COLO829 (cell line): Measurements from ENCODE around the gene RARRES1.
"Not testable (repeated sequence)": the region's sequence is repeated elsewhere in the genome, so short reads cannot be mapped to it uniquely, and the experiment has no call there.

ENCODE experiments used
- DNase-seq: peaks from one replicate; pipeline ENCODE4 v3.0.0; 2012; ENCODE audit warnings: low spot score

Gene RARRES1

DNA sequence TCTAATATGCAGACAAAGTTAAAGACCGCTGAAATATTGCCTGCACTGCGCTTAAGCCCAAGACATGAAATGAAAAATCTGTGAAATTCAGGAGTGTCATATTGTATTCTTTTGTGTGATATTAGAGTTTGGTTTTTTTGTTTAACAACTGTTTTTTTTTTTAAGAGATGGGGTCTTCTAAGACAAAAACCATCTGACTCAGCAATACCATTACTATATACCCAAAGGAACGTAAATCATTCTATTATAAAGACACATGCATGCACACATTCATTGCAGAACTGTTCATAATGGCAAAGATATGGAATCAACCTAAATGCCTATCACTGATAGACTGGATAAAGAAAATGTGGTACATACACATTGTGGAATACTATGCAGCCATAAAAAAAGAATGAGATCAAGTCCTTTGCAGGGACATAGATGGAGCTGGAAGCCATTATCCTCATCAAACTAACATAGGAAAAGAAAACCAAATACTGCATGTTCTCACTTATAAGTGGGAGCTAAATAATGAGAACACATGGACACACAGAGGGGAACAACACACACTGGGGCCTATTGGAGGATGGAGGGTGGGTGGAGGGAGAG is 38.3 kb downstream of the RARRES1 start:
- DNase-seq: not testable (repeated sequence)

DNA sequence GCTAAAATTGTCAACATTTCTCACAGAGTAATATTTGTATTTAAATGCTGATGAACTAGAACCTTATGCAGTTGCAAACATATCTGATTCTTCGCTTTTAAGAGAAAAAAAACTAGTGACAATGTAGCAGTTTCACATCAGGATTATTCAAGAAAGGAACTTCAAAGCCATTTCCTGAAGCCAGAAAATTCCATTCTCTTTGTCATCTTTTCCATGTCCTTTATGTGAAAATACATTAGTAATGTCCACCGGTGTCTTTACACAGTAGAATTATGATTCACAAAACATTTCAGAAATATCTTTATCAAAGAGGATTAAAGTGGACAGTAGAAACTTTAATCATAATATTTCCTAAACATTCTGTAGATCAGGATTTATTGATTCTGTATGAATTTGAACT is 47.1 kb downstream of the RARRES1 start:
- no peak for DNase-seq

DNA sequence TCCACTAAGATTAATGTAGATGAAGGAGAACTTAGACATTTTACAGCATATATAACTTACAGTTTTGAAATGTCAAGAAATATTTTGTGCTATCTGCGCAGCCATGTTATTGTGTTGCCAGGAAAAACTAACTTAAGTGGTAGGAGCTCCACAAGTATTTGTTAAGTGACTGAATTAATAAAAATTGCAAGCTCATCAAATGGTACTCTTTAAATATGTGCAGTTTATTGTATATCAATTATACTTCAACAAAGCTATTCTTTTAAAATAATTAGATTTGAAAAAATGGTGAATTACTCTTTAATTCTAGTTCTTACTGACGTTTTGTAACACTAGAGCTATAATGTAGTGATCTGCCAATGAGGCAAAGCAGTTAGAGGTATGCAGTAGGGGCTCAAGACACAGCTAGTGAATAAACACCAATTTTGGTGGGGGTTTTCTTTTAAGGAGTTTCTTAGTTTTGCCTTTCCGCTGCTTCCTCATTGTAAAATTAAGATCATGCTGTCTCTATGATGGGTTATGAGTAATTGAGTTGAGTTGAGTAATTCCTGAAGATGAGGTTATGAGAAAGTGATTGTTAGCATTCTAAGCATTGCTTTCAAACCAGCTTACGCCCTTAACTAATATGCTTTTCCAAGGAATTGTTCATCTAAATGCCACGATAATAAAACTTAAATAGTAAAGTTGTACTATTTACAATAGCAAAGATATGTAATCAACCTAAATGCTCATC is 48.9 kb downstream of the RARRES1 start:
- DNase-seq: no peak

DNA sequence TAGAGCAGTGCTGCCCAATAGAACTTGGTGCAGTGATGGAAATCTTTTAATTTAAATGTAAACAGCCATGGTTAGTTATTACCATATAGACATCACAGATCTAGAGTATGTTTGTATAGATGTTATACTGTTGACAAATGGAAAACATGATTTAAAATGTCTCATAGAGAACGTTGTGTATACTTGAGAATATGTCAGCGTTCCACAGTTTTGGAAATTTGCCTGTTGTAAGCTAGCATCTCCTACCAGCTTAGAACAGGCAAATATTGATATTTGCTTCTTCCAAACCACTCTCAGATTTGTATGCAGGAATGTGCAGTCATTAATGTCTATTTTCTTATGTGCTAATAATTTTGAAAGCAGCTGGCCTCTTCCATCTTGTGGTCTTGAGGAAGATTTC is 51.4 kb downstream of the RARRES1 start:
- DNase-seq: no peak

DNA sequence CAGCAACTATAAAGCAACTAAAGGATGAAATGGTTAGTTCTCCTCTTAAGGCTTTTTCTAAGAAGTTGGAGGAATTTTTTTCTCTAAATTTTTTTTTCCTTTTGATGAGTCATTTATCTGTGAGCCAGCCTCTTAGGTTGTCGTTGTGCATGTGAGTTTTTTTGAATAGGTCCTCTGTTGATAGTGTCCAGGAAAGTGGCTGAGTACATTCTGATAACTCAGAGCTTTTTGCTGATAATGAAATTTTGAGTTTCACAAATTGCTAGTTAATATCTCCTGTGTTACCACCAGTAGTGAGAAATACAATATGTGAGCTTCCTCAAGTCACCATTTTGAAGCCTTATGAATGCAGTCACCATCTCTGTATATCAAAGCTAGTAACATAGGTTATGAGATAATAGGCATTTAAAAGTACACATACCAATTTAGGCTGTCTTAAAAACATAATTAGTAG is 52.7 kb downstream of the RARRES1 start:
- DNase-seq: peak; percentile 83

DNA sequence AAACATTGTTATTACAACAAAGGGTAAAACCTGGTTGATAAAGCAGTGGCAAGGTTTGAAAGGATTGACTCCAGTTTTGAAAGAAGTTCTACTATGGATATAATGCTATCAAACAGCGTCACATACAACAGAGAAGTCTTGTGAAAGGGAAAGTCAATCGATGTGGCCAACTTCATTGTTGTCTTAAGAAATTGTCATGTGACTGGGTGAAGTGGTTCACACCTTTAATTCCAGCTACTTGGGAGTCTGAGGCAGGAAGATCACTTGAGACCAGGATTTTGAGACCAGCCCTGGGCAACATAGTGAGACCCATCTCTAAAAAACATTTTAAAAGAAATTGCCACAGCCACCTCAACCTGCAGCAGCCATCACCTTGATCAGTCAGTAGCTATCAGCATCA is 53.6 kb downstream of the RARRES1 start:
- DNase-seq: no peak

DNA sequence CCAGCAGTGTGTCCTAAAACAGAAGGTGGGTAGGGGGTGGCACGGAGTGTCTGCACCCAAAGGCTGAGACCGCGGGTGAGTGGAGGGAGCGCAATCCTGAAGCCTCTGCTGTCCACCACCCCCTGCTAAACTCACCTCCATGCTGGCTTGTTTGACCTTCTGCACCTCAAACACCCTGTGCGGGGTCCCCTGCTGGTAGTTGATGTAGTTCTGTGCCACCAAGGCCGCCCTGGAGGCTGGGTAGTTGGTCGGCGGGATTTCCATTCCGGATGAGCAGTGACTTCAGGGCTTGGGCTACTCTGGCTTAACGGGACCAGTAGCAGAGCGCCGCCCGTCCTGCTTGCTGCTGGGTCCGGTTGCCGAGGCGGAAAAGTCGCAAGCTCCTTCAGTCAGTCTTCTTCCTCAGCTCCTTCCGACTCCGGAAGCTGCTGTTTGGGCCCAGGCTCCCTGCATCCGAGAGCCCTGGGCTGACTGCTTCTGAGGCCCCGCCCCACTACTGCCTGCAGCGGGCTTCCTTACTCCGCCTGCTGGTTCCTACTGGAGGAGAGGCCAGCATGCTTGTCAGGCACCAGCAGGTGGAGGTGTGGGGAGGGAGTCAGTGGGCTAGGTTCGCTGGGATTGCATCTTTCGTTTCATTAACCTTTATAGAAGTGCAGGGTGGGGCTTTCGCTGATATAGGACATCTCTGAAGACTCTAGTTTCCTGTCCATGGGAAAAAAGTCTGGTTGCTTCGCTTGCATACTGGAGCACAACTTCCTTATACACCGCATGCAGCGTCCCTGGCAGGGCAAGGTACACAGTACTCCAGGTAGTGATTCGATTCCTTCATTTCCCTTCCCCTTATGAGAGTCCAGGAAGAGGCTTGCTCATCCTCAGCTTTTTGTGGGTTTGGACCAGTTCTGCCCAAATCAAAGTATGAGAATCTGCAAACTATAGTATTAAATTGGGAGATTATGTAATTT is 59.8 kb downstream of the RARRES1 start, which contains the start of gene LXN:
LXN (minus strand) TSS at position 434 of the 962 bp plus-strand sequence; CDS start at position 264, 170 bp downstream.
- peak; percentile 83 for DNase-seq

DNA sequence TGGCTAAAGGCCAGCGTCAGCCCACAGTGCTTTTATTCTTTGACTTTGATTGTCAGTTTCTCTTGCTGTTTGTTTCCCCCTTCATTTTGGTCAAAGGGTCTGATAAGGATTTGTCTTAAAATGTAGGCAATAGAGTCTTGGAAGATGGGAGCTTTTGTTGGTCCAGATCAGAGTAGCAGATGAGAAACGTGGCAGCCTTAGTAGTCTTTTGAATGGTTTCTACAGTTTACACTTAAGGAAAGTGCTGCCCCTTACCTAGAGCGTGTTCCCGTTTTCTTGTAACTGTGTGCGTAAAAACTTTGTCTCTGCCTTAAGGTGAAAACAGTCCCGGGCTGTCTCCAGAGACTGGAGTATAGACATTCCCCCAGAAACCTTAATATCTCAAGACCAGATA is 60.4 kb downstream of the RARRES1 start:
- DNase-seq: peak; percentile 22

DNA sequence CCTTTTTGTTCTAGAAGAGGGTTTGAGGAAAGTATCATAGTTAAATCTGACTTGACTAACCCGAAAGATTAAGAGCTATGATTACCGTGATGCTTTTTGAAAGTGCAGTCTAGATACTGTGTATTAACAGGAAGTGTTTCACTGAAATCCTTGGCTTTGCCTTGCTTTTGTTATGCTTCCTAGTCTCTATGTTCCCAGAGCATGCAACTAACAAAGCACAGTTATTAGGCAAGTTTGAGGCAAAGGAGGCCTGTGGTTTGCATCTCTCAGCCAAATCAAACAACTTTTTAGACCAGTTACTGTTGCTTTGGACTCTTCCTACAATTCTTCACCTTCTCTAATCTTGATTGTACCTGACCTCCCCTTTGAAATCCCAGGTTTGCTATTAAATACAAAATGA is 63.8 kb downstream of the RARRES1 start:
- DNase-seq: no peak

DNA sequence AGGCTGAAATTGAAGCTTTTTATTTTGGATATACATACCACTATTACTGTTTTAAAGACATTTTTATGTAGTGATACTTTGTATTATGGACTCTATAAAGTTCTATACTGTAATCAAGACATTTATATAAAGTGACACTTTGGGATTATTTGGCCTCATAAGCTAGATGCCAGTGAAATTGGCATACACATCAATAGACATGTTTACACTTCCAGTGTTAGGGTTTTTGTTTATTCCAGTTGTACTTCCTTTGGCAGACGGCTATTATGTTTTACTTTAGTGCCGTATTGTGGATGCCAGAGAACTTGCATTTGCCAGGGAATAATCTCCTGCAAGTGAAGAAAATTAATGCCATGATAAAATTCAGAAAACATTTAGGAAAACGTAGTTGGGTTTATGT is 65.8 kb downstream of the RARRES1 start:
- no peak for DNase-seq

DNA sequence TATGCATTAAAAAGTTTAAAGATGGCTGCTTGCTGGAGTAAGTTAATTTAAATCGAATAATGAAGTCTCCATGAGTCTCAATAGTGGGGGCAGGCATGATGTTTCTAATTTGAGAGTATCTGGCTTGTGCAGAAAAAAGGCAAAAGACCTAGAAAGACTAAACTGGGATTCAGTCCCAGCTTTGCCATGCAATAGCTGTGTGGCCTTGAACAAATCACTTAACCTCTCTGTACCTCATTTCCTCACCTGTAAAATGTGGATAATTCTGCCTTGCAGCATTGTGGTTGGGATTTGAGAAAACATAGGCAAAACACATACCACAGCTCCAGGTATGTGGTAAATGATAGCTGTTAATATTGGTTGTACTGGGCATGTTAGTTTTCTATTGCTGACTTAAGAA is 68.4 kb downstream of the RARRES1 start:
- no peak for DNase-seq

DNA sequence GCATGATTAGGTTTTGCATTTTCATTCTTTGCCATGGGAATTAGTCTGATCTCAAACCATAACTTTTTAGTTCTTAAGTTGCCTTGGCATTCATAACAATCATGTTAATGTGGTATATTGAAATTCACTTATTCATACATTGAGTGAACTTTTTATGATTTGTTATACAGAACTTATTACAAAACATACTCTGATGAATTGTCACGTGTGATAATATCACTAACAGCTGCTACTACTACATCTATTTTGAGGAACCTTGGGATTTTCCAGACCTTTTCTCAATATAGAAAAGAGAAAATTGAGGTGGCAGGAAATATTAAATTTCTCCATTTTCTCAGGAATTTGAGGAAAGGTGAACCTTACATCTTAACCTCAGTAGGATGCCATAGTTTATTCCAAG is 69.0 kb downstream of the RARRES1 start:
- no peak for DNase-seq

DNA sequence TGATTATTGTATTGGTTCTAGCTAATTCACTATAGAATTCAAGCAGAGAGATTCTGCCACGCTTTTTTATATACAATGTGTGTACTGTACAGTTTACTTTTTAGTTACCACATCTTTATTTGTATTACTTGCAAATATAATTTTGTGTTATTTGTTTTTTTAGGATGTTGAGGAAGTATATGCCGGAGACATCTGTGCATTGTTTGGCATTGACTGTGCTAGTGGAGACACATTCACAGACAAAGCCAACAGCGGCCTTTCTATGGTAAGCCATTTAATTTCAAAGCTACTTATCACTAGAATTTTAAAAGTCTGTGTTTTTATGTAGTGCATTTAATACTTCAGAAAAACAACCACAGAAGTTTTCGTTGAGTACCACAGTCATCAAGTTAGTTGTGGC is 71.5 kb downstream of the RARRES1 start:
- DNase-seq: no peak

DNA sequence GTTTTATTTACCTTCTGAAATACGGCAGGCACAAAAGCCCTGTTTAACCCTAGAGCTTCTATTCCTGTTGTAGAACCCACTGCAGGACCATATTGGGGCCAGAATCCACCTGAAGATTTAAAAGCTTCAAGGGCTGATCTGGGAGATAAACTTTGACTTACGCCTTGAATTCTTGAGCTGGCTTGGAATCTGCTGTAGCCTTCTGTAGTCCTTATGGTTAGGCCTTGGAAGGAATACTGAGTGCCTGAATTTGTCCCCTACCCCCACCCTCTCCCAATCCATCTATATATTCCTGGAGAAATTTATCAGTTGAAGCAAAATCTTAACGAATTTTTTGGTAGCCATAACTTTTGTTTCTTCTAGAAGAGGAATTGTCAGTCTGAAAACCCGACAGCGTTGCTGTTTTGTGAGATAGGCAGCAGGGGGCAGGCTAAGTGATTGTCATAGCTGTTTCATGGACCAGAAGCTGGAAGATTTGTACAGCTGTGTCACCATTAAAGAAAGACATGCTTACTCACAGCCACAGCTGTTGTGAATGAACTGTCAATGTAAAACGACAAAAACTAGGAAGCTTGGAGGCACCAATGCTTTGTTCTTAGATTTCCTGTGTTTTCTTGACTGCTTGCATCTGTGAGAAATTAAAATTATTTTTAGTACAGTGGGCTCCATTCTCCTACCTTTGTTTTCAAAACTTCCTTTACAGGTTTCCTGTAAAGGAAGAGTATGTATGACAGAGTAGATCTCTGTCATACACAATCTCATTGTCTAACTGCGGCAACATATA is 72.6 kb downstream of the RARRES1 start:
- peak; percentile 72 for DNase-seq

DNA sequence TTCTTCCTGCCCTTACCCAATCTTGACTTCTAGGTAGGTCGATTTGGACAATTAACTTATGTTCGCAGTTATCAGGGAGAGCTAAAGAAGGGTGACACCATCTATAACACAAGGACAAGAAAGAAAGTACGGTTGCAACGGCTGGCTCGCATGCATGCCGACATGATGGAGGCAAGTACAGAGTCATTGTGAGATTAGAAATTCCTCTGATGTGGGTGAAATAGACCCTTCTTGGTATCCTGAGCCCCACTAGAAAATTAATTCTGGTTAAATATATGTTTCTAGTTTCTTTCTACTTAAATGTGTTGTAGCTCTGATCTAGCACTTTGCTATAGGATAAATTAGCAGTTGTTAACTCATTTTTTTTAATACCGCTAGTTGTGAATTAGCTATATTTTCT is 73.4 kb downstream of the RARRES1 start:
- no peak for DNase-seq

DNA sequence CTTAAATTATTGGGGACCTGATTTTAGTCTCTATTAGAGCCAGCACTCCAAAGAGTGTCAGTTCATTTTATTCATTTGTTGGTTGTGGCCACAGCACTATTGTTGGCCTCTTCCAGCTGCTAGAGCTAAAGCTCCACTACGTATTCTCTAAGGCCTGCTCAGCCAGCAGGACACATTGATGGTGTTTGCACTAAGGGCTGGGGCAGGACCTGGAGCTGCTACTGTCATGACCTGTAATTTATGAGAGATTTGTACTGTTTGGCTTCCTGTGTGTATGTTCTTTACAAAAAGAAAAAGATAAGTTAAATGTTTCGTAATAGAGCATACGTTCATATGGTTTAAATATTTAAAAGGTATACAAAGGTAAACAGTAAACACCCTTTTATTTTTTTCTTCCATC is 79.8 kb downstream of the RARRES1 start:
- no peak for DNase-seq

DNA sequence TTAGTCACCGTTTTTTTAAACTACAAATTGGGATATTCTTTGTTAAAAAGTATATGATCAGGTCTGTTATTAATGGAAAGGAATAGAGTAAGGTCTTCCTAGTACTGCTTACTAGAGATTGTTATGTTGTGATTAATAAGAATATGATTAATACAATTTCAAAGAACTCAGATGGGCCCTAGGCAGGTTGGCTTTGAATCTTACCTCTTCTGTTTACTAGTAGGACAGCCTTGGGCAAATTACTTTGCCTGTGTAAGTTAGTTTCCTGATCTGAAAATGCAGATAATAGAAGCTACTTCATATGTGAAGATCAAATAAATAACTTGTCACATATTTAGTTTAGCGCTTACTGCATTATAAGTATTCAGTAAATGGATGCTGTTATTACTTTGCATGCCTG is 81.1 kb downstream of the RARRES1 start:
- DNase-seq: no peak

DNA sequence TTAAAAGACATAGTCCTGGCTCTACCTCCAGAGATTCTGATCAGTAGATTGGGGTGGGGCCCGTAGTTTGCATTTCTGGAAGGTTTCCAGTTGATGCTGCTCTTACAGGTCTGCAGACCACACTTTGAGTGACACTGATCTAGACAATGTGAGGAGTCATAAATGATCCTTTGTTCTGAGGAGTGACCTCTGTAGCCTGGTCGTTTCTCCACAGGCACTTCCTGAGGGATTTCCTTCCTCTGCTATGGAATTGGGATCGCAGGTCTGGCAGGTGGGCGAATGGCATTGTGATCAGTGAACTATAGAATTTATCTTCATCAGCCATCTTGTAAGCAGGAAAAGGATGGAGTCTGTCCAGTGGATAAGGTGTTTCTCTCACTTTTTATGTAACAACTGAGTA is 82.5 kb downstream of the RARRES1 start:
- DNase-seq: no peak
